Forelimb muscle (tissue), 1 donor: ENCODE measurements around the gene MBIP. TPM values are rescaled to one million over a fixed set of nuclear protein-coding genes. Genes with fewer than 3 reads are reported as not detected.
"Not testable (repeated sequence)": the region's sequence is repeated elsewhere in the genome, so short reads cannot be mapped to it uniquely, and the experiment has no call there.

ENCODE experiments used
- DNase-seq: peaks from one replicate; pipeline ENCODE4 v3.0.0-alpha.2; 2013; ENCODE audit warnings: low read depth
- polyA plus RNA-seq: library from polyadenylated mRNA; unstranded; fragments of 120-200 nt; gene quantifications from one replicate; pipeline ENCODE4 v1.2.1, GENCODE V29; 2013; ENCODE audit not compliant: insufficient read length

Gene MBIP
- polyA plus RNA-seq, result 24.0 TPM

- peak; percentile 93 for DNase-seq
Measured at GRCh38 chr14:36320200-36320896, at the start of gene MBIP. Gene MBIP (minus strand): TSS chr14:36320637. CDS start chr14:36320588, 49 bp downstream.

- DNase-seq, result no peak
Measured at GRCh38 chr14:36367985-36368774, 47.7 kb upstream of the MBIP start.

GRCh38 chr14:36365766-36366165, 45.3 kb upstream of the MBIP start:
- no peak for DNase-seq

- no peak for DNase-seq
Measured at GRCh38 chr14:36363704-36364103, 43.3 kb upstream of the MBIP start.

- no peak for DNase-seq
Measured at GRCh38 chr14:36362648-36363047, 42.2 kb upstream of the MBIP start.

GRCh38 chr14:36361210-36361853, 40.9 kb upstream of the MBIP start:
- DNase-seq, result no peak

- no peak for DNase-seq
Measured at GRCh38 chr14:36356862-36357261, 36.4 kb upstream of the MBIP start.

GRCh38 chr14:36346052-36346451, 25.6 kb upstream of the MBIP start:
- no peak for DNase-seq

- DNase-seq, result no peak
Measured at GRCh38 chr14:36344211-36344610, 23.8 kb upstream of the MBIP start.

GRCh38 chr14:36341811-36342210, 21.4 kb upstream of the MBIP start:
- DNase-seq, result not testable (repeated sequence)

- DNase-seq, result no peak
Measured at GRCh38 chr14:36340276-36340890, 19.9 kb upstream of the MBIP start.

GRCh38 chr14:36339816-36340215, 19.4 kb upstream of the MBIP start:
- no peak for DNase-seq

GRCh38 chr14:36333119-36333518, 12.7 kb upstream of the MBIP start:
- DNase-seq, result no peak

GRCh38 chr14:36327573-36327972, 7.1 kb upstream of the MBIP start:
- DNase-seq, result not testable (repeated sequence)

GRCh38 chr14:36325853-36326252, 5.4 kb upstream of the MBIP start:
- DNase-seq, result no peak

- no peak for DNase-seq
Measured at GRCh38 chr14:36324897-36325296, 4.5 kb upstream of the MBIP start.

GRCh38 chr14:36320897-36321381, 502 bp upstream of the MBIP start:
- no peak for DNase-seq

- no peak for DNase-seq
Measured at GRCh38 chr14:36319899-36320199, 588 bp downstream of the MBIP start.

GRCh38 chr14:36317650-36318049, 2.8 kb downstream of the MBIP start:
- no peak for DNase-seq

- DNase-seq, result no peak
Measured at GRCh38 chr14:36316131-36316530, 4.3 kb downstream of the MBIP start.

GRCh38 chr14:36315159-36315853, 5.1 kb downstream of the MBIP start:
- no peak for DNase-seq

GRCh38 chr14:36313898-36314297, 6.5 kb downstream of the MBIP start:
- DNase-seq, result no peak
